MCF 10A (cell line): ENCODE results near the gene TIMM22. TPM values are rescaled to one million over a fixed set of nuclear protein-coding genes. Genes with fewer than 3 reads are reported as not detected.

Experiments
- BruUV-seq: library from RNA; stranded (reverse); fragments of 400-500 nt; replicated peaks from 2 replicates; lab custom pipeline; 2021; lab: Mats Ljungman, UMichigan
- CTCF ChIA-PET: fragments of 300-600 bp; sonication (Branson Sonifier 250); formaldehyde crosslinking; extraction: SDS; loops from one replicate; lab custom pipeline; 2021; ENCODE audit warnings: antibody characterized with exemption, inconsistent platforms; lab: Yijun Ruan, JAX
- POLR2A ChIA-PET: fragments of 300-600, 350-650 bp; sonication (Branson Sonifier 250); formaldehyde crosslinking; extraction: SDS; loops from one replicate; lab custom pipeline; 2020; ENCODE audit warnings: antibody characterized with exemption, inconsistent platforms; lab: Yijun Ruan, JAX
- DNase-seq: peaks from one replicate; pipeline ENCODE4 v3.0.0-alpha.2; 2018; ENCODE audit not compliant: unreplicated experiment
- H3K27ac Mint-ChIP-seq: one replicate; pipeline ENCODE4 v1.8.0; 2022; ENCODE audit warnings: mild to moderate bottlenecking, low read depth, mixed read lengths; ENCODE audit not compliant: unreplicated experiment
- H3K27me3 Mint-ChIP-seq: one replicate; pipeline ENCODE4 v1.8.0; 2022; ENCODE audit warnings: mixed read lengths; ENCODE audit not compliant: insufficient read depth, unreplicated experiment
- H3K36me3 Mint-ChIP-seq: one replicate; pipeline ENCODE4 v1.8.0; 2022; ENCODE audit warnings: mild to moderate bottlenecking, moderate library complexity, mixed read lengths; ENCODE audit not compliant: insufficient read depth, unreplicated experiment
- H3K4me1 Mint-ChIP-seq: one replicate; pipeline ENCODE4 v1.8.0; 2022; ENCODE audit warnings: mixed read lengths; ENCODE audit not compliant: insufficient read depth, unreplicated experiment
- H3K4me3 Mint-ChIP-seq: one replicate; pipeline ENCODE4 v1.8.0; 2022; ENCODE audit warnings: mild to moderate bottlenecking, moderate library complexity, mixed read lengths; ENCODE audit not compliant: unreplicated experiment
- H3K9me3 Mint-ChIP-seq: one replicate; pipeline ENCODE4 v1.8.0; 2022; ENCODE audit warnings: mixed read lengths; ENCODE audit not compliant: unreplicated experiment
- CTCF ChIP-seq: fragments of 200-600 bp; IDR thresholded peaks from one replicate; pipeline ENCODE4 v1.8.0; 2022; ENCODE audit warnings: antibody characterized with exemption, mild to moderate bottlenecking; ENCODE audit not compliant: unreplicated experiment
- intact Hi-C: fragments of 100-400 bp; cut with micrococcal nuclease; formaldehyde crosslinking; loops from 2 replicates; pipeline ENCODE4 v1.14.1; 2022
- total RNA-seq: library from RNA; stranded (reverse); gene quantifications from 2 replicates; pipeline ENCODE4 v1.2.3, GENCODE V29; 2022

Gene TIMM22
- total RNA-seq, 1 experiment from 2014 or later: 16.6 TPM

- peaks cover 11% of the 10 kb centered on the region for H3K4me1 Mint-ChIP-seq
- POLR2A ChIA-PET: no interaction called here
- H3K36me3 Mint-ChIP-seq: peaks cover 18% of the 10 kb centered on the region
- H3K9me3 Mint-ChIP-seq: no peaks in the 10 kb centered on the region
- BruUV-seq: no TSS peak
- TF ChIP-seq CTCF: no peak
- CTCF ChIA-PET: interaction anchor here (2.7 kb wide), 1 partner anchor 11 kb away, joined by 9 read pairs; no protein-coding TSS in a partner anchor
- DNase-seq: no peak
- no peak overlapping the region for H3K4me3 Mint-ChIP-seq
- intact Hi-C loops: no loop called here
- H3K27me3 Mint-ChIP-seq: no peaks in the 10 kb centered on the region
- no peak overlapping the region for H3K27ac Mint-ChIP-seq
Measured at GRCh38 chr17:1010086-1010450, 13.1 kb downstream of the TIMM22 start.

GRCh38 chr17:1010586-1010985, 13.7 kb downstream of the TIMM22 start:
- BruUV-seq: no TSS peak
- H3K9me3 Mint-ChIP-seq: no peaks in the 10 kb centered on the region
- ChIA-PET POLR2A (no interaction called here), CTCF (interaction anchor here (2.7 kb wide), 1 partner anchor 11 kb away, joined by 9 read pairs; no protein-coding TSS in a partner anchor)
- no peaks in the 10 kb centered on the region for H3K27me3 Mint-ChIP-seq
- TF ChIP-seq CTCF: no peak
- no peak for DNase-seq
- H3K36me3 Mint-ChIP-seq: peaks cover 13% of the 10 kb centered on the region
- H3K4me3 Mint-ChIP-seq: no peak overlapping the region
- H3K4me1 Mint-ChIP-seq: peaks cover 6% of the 10 kb centered on the region
- no peak overlapping the region for H3K27ac Mint-ChIP-seq
- intact Hi-C loops: no loop called here

- H3K4me3 Mint-ChIP-seq: no peak overlapping the region
- TF ChIP-seq CTCF: no peak
- intact Hi-C loops: no loop called here
Measured at GRCh38 chr17:1011138-1011537, 14.2 kb downstream of the TIMM22 start.

GRCh38 chr17:1011760-1012735, 15.1 kb downstream of the TIMM22 start:
- DNase-seq: no peak
- Mint-ChIP-seq H3K9me3 (no peaks in the 10 kb centered on the region), H3K4me1 (no peaks in the 10 kb centered on the region), H3K27me3 (no peaks in the 10 kb centered on the region), H3K36me3 (peaks cover 6% of the 10 kb centered on the region), H3K27ac (no peak overlapping the region), H3K4me3 (no peak overlapping the region)
- intact Hi-C loops: no loop called here
- ChIA-PET CTCF (interaction anchor here (0.6 to 2.7 kb wide), 3 partner anchors 13 to 119 kb away, joined by 3 to 10 read pairs (median 9); no protein-coding TSS in a partner anchor), POLR2A (no interaction called here)
- TF ChIP-seq CTCF: no peak
- BruUV-seq: no TSS peak

More at GRCh38 chr17:1011138-1011537, 14.2 kb downstream of the TIMM22 start:
- Mint-ChIP-seq H3K9me3 (no peaks in the 10 kb centered on the region), H3K27ac (no peak overlapping the region), H3K27me3 (no peaks in the 10 kb centered on the region), H3K4me1 (peaks cover under 1% of the 10 kb centered on the region), H3K36me3 (peaks cover 8% of the 10 kb centered on the region)
- no TSS peak for BruUV-seq
- no peak for DNase-seq
- POLR2A ChIA-PET: no interaction called here
- CTCF ChIA-PET: interaction anchor here (2.7 kb wide), 1 partner anchor 12 kb away, joined by 9 read pairs; no protein-coding TSS in a partner anchor
